SW 1271 (cell line): ENCODE measurements around the gene CSRNP2.
"Not testable (repeated sequence)": the region's sequence is repeated elsewhere in the genome, so short reads cannot be mapped to it uniquely, and the experiment has no call there.

ENCODE experiments used
- DNase-seq, 2 experiments: peaks; one replicate each; lab custom pipeline; 2025; lab: John Stamatoyannopoulos, UW

CSRNP2 gene

GRCh38 chr12:51083126-51083833 is at the start of gene CSRNP2:
TSS of gene CSRNP2 (minus strand) at chr12:51083596. CDS start at chr12:51076561, 7,035 bp downstream.
- DNase-seq: peak; percentile 78 to 91

GRCh38 chr12:51132693-51133092 is 49.3 kb upstream of the CSRNP2 start:
- DNase-seq: no peak

GRCh38 chr12:51131745-51132521 is 48.5 kb upstream of the CSRNP2 start:
- DNase-seq: no peak

- no peak for DNase-seq
Observed at GRCh38 chr12:51128919-51129318, 45.5 kb upstream of the CSRNP2 start.

GRCh38 chr12:51127050-51127729 is 43.8 kb upstream of the CSRNP2 start:
- no peak for DNase-seq

- no peak for DNase-seq
Observed at GRCh38 chr12:51126297-51126696, 42.9 kb upstream of the CSRNP2 start.

- DNase-seq: no peak
Observed at GRCh38 chr12:51124504-51124903, 41.1 kb upstream of the CSRNP2 start.

GRCh38 chr12:51122844-51123243 is 39.4 kb upstream of the CSRNP2 start:
- DNase-seq: no peak

GRCh38 chr12:51118706-51119105 is 35.3 kb upstream of the CSRNP2 start:
- DNase-seq: peak; percentile 18 to 60

GRCh38 chr12:51115533-51115932 is 32.1 kb upstream of the CSRNP2 start:
- no peak for DNase-seq

- no peak for DNase-seq
Observed at GRCh38 chr12:51108136-51108535, 24.7 kb upstream of the CSRNP2 start.

- DNase-seq: no peak
Observed at GRCh38 chr12:51103977-51104376, 20.6 kb upstream of the CSRNP2 start.

- DNase-seq: no peak
Observed at GRCh38 chr12:51098611-51099010, 15.2 kb upstream of the CSRNP2 start.

- no peak for DNase-seq
Observed at GRCh38 chr12:51090705-51091229, 7.4 kb upstream of the CSRNP2 start.

GRCh38 chr12:51087818-51088217 is 4.4 kb upstream of the CSRNP2 start:
- DNase-seq: no peak

- no peak for DNase-seq
Observed at GRCh38 chr12:51086933-51087332, 3.5 kb upstream of the CSRNP2 start.

GRCh38 chr12:51085757-51086156 is 2.4 kb upstream of the CSRNP2 start:
- no peak for DNase-seq

GRCh38 chr12:51082561-51083125 is 753 bp downstream of the CSRNP2 start:
- peak in 1 of 2 experiments; percentile 39 for DNase-seq

GRCh38 chr12:51081421-51081820 is 2.0 kb downstream of the CSRNP2 start:
- DNase-seq: no peak

- DNase-seq: no peak
Observed at GRCh38 chr12:51080136-51080535, 3.3 kb downstream of the CSRNP2 start.

- not testable (repeated sequence) for DNase-seq
Observed at GRCh38 chr12:51078866-51079265, 4.5 kb downstream of the CSRNP2 start.

GRCh38 chr12:51078346-51078745 is 5.0 kb downstream of the CSRNP2 start:
- not testable (repeated sequence) for DNase-seq
